ENCODE data around the gene CASZ1.

CASZ1 gene

DNA sequence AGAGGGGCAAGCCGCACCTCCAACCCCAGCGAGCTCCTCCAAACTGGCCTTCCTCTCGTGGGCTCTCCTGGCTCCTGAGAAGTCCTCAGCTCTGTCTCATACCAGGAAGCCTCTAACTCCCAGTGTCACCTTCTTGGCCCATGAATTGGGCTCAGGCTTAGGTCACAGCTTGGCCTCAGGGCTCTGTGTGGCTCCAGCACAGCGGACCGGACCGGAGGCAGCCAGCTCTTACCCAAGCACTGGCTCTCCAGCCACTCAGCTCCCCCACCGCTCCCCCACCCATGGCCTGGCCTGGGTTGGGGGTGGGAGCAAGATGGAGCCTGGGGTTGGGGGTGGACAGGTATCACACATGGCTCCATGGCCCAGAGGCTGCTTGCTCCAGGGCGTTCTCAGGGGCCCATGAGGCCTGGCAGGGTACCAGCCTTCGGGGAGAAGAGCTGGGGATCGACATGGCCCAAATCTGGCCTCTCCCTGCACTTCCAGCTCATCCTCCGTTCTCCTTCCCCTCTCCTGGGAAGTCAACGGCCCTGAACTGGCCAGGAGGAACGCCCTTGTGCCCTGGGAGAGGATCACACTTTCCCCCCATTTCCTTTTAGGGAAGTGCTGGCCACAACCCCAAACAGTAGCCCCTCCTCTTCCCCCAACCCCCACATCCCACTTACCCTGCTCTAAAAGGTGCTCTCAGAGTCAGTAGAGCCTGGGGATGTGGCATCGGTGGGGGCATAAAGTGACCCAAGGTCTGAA, 97.5 kb downstream of the CASZ1 start:
- no peak for DNase-seq

DNA sequence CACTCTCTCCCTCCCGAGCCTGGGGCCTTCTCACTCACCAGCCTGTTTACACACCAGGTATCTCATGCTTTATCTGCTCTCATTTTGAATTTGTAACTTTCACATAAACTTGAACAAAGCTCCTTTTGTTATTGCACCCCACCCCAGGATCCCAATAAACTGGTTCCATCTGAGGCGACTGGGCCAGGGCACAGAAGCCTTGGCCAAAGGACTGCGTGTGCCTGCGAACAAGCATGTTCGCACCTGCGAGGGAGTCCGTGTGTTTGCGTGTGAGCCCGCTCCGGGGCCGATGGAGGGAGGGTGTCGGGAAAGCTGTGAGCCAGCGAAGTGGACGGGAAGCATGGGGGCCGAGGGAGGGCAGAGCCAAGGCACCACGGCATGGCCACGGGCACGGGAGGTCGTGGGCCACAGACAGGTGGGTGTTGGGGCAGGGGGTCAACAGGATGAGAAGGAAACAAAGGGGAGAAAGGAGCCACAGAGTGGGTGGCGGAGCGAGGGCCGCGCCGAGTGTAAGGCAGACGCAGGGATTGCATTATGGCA, 98.8 kb downstream of the CASZ1 start:
- no peak for DNase-seq

DNA sequence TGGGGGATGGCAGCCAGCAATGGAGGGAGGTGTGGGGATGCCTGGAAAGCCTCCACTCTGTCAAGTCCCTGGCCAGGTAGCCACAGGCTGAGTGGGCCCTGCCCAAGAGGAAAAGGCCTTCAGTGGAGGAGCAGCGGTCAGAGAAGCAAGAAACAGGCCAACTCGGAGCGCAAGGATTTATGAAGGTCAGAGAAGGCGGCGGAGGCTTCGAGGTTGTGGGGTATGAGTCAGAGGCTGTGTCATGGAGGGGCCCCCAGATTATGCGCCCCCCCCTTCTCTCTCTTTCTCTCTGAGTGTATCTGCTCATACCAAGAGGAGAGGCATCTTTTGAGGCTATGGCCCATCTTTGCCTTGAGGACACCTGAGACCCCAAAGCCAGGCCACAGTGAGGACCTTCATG, 99.5 kb downstream of the CASZ1 start:
- DNase-seq = peak; percentile 46

DNA sequence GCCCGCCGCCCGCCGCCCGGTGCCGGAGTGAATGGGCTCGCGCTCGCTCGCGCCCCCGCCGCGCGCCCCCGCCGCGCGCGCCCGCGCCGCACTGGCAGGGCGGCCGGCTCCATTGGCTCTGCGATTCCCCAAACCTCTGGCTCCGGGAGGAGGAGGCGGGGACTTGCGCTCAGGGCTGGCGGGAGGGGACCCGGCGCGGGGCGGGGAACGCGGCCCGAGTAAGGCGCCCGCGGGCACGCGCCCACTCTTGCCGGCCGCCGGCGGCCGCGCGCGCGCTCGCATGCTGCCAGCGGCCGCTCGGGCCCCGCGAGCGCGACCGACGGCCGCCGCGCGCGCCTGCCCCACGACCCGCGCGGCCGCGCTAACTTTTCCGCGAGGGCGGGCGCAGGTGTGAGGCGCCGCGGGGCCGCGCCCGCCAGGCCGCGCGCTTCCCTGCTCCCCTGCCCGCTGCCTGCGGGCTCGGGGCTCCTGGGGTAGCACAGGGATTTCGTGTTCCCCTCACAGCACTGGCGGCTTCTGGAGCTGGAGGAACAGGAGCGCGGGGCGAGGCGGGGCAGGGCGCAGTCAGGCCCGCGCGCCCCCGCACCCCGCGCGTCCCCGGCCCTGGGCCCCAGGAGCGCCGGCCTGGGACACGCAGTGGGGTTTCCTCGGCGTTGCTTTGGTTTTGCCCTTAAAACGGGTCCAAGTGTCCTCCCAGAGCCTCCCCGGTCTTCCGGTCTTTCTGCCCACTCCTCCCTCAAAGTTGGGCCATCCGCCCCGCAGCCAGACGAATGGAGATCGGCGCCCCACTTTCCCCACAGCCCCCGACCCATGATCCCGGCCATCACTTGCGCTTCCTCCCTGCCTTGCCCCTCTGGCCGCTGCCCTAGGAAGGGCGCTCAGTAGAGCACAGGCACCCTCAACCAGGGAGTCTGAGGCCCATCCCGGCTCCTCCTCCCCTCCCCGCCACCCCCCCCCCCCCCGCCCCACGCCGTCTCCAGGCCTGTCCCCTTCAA, 101.5 kb downstream of the CASZ1 start:
- peak; percentile 80 for DNase-seq

DNA sequence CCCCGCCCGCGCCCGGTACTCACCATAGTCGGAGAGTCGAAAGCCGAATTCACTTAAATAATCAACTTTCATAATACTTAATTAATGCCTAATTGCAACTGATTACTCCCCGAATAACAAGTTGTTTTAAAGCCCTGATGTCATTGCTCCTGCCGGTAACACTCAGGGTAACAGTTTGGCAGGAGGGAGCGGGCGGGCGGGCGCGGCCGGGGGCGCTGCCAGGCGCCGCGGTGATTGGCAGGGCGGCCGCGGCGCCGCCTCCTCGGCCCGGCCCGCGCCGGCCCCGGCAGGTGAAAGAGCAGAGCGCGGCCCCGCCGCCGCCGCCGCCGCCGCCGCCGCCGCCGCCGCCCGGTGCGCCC, 102.2 kb downstream of the CASZ1 start:
- peak; percentile 67 for DNase-seq

DNA sequence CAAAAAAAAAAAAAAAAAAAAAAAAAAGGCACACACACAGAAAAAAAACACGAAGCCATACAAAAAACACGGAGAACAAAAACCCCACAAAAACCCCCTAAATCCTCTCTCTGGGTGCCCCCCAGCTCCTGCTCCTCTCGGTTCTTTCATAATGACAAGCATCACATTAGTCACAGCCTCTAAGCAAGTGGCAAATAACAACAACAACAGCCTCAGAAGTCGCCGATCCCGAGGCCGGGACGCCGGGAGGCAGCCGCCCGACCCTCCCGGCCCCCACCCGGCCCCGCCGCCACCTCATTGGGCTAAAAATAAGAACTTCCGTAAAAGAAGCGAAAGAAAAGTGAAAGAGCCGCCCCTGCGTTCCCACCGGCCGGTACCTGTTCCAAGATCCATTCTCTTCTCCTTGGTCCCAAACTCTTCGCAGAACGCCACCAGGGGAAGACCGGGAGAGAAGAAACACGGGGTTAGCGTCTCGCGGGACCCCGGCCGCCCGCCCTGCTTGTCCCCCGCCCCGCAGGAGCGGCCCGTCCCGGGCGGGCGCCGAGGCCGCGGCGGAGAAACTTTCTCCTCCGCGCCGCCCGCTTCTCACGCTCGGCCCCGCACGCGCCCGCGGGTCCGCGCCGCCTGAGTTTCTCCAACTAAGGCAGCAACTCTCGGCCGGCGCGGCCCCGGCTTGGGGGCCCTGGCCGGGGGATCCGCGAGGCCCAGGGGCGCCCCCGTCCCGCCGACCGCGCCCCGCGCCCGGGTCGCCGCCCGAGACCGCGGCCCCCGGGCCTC, 102.8 kb downstream of the CASZ1 start:
- DNase-seq = peak; percentile 43

DNA sequence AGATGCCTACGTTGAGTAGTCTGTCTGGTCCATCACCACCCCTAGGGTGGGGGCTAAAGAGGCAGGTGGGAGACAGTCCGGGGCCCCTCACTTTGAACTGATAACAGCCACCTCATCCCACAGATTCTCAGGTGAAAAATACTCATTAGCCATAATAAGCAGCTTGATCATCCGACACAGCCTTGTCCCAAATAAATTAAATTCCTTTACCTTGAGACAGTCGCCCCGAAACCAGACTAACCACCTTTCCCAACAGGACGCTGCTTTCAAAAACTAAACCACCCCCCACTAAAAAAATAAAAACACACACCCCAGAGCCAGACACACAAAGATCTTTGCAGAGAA, 103.3 kb downstream of the CASZ1 start:
- DNase-seq = no peak

DNA sequence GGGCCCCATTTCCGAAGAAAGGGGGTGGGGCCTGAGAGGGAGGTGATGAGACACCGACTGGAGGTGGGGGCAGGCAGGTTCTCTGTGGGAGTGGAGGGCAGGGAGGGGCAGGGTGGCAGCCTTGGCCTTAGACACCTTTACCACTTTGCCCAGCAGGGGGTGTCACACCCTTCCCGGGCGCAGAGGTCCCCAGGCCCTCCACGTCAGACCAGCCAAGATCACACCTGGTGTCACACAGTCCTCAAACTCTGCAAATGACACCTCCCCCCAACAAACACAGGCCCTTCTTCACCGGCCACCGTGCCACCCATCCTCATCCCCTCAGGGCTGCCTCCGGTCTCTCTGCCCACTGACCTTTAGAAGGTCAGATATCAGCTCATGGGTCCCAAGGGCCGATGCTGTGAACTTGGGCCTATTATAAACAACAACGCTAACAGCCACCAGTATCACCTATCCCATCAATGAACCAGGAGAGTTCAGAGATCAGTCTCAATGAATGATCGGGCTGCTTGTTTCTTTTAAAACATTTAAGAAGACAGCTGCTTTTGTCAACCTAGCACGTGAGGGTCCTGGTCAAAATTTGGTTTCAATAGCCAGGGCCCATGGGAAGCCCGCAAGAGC, 103.9 kb downstream of the CASZ1 start:
- peak; percentile 74 for DNase-seq

DNA sequence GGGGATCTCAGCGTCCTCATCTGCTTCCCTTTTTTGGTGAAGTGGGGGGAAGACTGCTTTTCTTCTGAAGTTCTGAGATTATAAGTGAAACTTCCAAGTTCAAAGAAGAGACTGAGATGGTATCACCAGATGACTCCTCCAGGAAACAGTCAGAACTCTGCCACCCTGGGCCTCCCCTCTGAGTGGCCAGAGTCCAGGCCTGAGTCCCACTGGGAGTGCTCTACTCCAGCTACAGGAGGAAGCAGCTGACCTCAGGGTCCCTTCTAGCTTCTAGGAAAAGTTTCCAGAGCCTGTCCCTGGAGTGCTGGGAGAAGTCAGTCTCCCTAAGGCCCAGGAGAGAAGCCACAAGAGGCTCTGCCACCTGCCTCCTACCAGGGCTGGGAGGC, 104.7 kb downstream of the CASZ1 start:
- DNase-seq = no peak

DNA sequence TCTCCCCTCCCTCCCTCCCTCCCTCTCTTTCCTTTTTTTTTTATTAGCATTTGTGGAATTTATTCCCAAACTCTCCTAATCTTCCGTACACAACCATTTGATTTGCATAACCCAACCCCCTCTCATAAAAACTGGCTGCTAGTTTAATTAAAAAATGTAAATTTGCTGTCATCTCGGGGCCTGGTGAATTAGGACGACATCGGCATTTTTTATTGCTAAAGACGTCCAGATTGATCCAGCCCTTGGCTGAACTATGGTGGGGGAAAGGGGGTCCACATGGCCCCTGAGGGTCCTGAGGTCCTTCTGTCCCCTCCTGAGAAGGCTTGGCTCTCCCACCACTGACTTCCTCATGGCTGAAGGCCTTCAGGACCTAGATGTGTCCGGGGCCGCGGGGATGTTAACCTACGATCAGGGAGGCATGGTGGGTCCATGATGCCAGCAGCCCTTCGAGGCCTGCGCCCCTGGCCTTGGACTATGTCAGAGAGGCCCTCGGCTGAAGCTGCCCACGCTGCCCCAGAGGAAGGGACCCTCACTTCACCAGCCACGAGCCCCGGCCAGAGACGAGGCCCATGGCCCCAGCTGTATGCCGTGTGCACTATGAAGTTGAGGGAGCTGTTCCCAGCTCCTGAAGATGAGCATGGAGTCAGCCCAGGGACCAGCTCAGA, 105.2 kb downstream of the CASZ1 start:
- DNase-seq = no peak

DNA sequence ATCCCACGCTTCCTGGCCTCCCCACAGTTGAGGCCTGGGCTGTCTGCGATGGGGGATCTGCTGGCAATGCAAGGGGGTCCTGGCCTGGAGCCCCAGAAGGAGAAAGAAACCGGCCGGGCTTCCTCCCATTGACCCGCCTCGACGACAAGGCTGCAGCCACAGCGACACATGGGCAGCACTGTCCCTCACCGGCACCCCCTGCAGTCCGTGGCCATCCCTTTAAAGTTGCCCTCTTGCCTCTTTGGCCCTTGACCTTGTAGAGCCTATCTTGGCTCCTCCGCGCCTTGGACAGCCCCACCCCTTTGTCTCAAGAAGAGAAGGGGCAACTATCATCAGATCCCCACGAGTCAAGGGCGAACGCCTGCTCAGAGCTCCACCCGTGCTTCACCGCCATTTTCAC, 106.0 kb downstream of the CASZ1 start:
- DNase-seq = no peak

DNA sequence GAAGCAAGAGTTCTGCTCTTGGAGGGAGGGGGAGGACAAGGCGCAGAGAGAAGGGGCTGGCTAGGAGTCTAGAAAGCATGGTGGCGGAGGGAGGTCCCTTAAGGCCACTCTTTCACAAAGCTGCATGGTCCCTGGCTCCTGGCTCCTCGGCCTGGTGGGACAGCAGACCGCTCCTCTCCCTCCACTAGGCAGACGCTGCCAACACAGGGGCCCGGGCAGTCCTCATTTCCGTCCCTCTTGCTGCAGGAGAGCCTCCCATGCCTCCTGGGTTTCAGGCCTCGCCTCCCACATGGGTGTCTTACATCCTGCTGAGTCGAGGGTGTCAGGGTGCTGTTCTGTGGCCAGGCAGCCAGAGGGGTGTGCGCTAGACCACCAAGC, 108.0 kb downstream of the CASZ1 start:
- no peak for DNase-seq

DNA sequence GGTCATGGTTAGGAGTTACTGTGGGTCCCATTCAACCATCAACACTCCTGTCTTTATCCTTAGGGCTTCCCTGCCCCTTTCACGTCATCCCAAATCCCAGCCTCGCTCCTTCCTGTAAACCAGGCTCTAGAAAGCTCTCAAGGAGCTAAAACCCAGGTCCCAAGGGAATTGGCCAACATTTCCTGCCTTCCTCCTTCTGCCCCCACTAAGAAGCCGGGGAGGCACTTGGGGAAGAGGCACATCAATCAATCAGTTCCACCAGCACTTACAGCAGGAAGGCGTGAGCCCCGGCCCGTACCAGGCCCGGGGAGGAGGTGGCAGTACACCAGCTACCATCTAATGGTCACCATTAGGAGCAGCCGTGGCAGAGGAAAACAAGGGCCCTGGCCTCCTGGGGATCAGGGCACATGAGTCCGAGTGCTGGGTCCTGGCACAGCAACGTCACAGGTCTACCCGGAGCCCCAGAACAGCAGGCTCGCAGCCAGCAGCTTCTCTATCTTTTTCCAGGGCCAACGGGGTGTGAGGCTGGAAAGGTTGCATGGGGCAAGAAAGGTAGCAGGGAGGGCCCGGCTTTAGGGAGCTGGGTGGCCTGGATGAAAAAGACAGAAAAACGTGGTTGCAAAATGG, 108.6 kb downstream of the CASZ1 start:
- DNase-seq = no peak

DNA sequence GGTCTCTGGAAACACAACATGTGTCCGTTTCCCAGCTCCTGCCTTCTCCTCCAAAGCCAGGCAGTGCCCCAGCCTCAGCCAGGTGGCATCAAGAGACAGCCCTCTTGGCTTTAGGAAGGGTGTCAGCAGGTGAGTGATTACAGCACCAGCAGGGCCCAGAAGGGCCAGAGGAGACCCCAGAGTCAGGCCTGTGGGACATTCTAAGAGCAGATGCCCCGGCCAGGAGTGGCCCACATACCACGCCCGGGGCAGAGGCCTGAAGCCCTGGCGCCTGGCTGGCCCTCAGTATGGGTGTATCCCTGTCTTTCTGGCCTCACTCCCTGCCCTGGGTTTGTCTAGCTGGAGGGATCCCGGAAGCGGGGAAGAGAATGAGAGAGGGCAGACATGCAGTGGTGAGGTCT, 109.2 kb downstream of the CASZ1 start:
- no peak for DNase-seq

DNA sequence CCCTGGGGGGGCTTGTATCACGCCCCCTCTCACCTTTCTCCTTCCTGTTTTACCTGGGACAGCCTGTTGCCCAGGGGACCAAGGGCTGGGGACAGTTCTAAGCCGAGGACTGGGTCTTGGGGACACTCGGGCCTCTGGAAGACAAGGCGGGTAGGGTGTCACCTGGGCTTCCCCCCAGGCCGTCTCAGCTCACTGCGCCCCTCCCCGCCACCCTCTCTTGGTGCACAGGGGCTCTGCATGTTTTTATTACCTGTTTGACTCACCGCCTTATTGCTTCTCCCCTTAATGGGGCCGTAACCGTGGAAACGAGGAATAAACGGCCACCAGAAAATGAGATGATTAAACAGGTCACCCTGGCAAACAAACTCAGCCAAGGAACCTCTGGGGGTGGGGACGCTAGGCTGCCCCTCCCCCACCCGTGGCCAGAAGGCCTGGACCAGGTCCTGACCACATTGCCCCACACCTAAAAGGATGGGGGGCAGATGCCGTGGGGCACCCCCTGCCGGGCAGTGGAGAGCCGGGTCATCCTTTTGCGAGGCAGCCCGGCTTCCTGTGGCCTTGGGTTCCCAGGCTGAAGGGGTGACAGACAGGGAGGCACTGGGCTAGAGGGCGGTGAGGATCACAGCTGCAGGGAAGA, 109.9 kb downstream of the CASZ1 start:
- DNase-seq = no peak

DNA sequence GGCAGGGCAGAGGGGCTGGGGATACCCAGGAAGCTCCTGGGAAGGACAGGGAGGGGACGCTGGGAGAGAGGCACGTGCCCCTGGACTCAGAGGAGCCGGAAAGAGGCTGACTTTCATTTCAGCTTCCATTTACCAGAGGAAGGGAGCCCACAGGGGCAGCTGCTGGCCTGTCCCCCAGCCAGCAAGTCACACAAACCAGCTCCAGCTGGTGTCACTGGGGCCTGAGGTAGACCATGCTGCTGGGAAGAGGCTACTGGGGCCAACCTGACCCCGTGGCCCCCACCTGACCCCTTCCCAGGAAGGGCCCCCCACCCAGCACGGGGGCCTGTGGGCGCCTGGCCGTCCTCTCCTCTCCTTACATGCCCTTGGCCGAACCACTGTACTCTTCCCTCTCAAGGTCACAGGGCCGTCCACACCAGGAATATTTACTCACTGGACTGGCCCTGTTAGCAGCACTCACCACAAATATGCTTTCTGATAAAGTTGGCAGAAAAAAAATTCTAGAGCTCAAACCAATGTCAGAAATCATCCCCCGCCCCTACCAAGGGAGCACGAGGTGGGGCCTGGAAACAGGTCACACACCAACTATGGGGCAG, 110.5 kb downstream of the CASZ1 start:
- no peak for DNase-seq

DNA sequence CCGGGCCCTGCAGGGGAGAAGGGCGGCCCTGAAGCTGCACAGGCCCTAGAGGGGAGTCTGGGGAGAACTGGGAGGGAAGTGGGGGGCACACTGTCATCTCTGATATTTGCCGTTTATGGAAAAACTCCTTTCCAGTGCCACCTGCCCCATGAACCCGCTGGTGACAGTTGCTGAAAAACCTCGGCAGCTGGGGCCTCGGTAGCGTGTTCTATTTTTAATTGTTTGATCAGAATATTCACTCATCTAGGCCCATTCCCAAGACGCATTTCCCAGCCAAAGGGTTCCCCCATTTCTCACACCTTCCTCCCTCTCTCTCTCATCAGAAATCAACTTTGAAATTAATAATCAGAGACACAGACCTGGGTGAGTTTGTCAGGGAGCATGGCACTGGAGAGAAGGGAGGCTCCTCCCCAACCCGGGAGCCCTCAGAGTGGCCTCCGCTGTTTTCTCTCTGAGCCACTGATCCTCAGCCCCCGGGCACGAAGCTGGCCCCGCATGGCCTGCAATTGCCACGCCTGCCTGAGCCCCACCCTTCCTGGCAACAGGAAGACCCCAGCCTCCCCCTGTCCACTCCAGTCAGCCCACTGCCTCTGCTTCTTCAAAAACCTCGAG, 111.1 kb downstream of the CASZ1 start:
- DNase-seq = no peak

DNA sequence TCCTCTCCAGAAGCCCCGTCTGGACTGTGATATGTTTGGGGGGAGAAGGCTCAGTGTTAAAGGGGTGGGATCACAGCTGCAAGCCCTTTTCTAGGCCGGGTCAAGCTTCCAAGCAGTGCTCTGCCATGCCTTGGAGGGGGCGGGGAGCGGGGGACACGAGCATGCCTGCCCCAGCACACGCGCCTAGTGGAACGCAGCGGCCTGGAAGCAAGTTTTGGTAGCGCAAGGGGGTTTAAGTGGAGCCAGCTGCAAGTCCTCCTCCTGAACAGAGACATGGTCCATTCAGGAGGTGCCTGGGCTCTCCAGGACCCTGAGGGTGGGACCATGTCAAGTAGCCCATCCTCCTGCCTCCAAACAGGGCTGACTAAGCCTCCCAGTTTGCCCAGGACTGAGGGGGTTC, 112.2 kb downstream of the CASZ1 start:
- no peak for DNase-seq

DNA sequence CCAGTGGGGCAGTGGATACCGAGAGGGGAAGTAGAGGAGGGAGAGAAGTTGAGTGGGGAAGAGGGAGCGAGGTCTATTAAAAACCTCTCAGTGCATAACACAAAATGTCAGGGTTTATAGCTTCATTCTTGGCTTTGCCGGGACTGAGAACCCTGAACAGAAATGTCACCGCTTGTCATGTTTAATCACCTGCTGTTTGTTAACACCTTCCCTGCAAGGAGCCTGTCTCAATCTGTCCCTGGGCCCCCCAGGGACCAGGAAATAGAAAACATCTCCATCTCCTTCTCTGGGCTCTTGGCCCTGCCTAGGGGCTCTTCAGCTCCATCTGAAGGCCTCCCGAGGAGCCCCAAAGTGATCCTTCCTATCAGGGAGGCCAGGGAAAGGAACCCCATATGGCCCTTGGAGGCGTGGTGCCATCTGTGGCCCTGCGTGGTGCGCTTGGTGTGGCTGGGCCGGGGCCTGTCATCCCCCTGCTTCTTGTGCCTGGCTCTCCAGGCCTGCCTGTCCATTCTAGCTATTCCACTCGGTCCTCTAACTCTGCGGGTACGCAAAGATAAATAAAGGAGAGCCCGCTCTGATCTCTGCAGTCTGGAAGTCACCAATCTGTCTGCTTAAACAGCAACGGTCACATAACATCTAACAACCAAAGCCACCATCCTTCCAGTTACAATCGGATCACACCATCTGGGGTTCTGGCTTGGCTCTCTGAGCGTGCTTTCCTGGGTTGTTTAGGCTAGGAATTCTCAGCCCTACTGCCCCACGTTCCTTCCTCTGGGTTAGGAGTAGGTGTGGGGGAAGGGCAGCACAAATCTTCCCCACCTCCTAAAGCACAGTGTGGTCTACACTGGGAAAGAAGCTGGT, 113.8 kb downstream of the CASZ1 start:
- DNase-seq = no peak

DNA sequence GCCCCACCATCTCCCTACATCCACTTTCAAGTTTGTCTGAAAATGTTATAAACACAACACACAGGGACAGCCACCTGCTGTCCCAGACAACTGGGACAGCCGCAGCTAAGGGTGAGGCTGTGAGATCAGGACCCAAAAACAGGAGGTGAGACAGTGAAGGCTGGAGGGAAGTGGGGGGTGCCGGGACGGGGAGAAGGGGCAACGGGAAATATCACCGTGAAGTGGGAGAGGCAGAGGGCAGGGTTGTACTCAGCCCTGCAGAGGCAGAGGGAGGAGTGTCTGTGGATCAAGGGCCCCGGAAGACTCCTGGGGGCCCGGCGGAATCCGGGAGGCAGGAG, 114.4 kb downstream of the CASZ1 start:
- no peak for DNase-seq

Data from activated naive CD4-positive, alpha-beta T cell treated with anti-CD3 and anti-CD28 coated beads, Interleukin-2, amount 50 U/mL, for 16 hours (primary cell).